Thyroid gland (tissue), 4 donors: ENCODE data around the gene LMO2. TPM values are rescaled to one million over a fixed set of nuclear protein-coding genes. Genes with fewer than 3 reads are reported as not detected.

Experiments
- DNase-seq, 2 donors: peaks; one replicate each; pipeline ENCODE4 v3.0.0-alpha.2; 2019
- H3K27ac ChIP-seq, 3 donors: fragments of 200-600 bp; sonication (generic); 1 replicate in 2 of 3; 2 replicates in 1 of 3; pipeline ENCODE4 v1.5.1; 2016 to 2019; ENCODE audit warnings: mild to moderate bottlenecking in 1 of 3, moderate library complexity in 1 of 3
- H3K27me3 ChIP-seq: fragments of 200-600 bp; sonication (generic); one replicate; pipeline ENCODE4 v1.5.1; 2019
- H3K36me3 ChIP-seq, 2 donors: fragments of 200-600 bp; sonication (generic); one replicate each; pipeline ENCODE4 v1.5.1; 2016 to 2019
- H3K4me1 ChIP-seq, 2 donors: fragments of 200-600 bp; sonication (generic); one replicate each; pipeline ENCODE4 v1.5.1; 2017 to 2019
- H3K4me3 ChIP-seq, 3 donors: fragments of 200-600 bp; sonication (generic); replicated peaks in 1 of 3; 1 replicate in 2 of 3; 2 replicates in 1 of 3; pipeline ENCODE4 v1.5.1; 2016; ENCODE audit warnings: mild to moderate bottlenecking in 1 of 3
- H3K9me3 ChIP-seq: fragments of 200-600 bp; sonication (generic); one replicate; pipeline ENCODE4 v1.5.1; 2017
- POLR2A ChIP-seq, 2 donors: fragments of 450-650 bp; IDR thresholded peaks; one replicate each; pipeline ENCODE4 v1.6.1; 2017; ENCODE audit warnings: antibody characterized with exemption in 2 of 2, mild to moderate bottlenecking in 2 of 2, moderate library complexity in 1 of 2
- WGBS, 2 donors: methylation state at CpG; one replicate each; pipeline ENCODE4 v1.1.5; 2017; 5-methylcytosine and 5-hydroxymethylcytosine counted together
- intact Hi-C: fragments of 100-400 bp; cut with DNase I; formaldehyde crosslinking; loops from one replicate; pipeline ENCODE4 v1.15.1; 2023
- total RNA-seq, 4 donors: library from RNA; depleted of rRNA; stranded (reverse); fragments of >200 nt; gene quantifications; one replicate each; pipeline ENCODE4 v1.2.3, GENCODE V29; 2016
- TF ChIP-seq, protein P1 (sequence below), 6 experiments: fragments of 200-600 bp in 3 of 6; fragments of 450-650 bp in 3 of 6; sonication (generic) in 3 of 6; IDR thresholded peaks; one replicate each; pipeline ENCODE4 v1.5.1; 2016 to 2019; ENCODE audit warnings: antibody characterized with exemption in 6 of 6, mild to moderate bottlenecking in 2 of 6, inconsistent platforms in 1 of 6, moderate library complexity in 1 of 6

Gene LMO2
- total RNA-seq, 4 donors from 2014 or later = 20.7 to 51.5 (median 40.3) TPM

DNA sequence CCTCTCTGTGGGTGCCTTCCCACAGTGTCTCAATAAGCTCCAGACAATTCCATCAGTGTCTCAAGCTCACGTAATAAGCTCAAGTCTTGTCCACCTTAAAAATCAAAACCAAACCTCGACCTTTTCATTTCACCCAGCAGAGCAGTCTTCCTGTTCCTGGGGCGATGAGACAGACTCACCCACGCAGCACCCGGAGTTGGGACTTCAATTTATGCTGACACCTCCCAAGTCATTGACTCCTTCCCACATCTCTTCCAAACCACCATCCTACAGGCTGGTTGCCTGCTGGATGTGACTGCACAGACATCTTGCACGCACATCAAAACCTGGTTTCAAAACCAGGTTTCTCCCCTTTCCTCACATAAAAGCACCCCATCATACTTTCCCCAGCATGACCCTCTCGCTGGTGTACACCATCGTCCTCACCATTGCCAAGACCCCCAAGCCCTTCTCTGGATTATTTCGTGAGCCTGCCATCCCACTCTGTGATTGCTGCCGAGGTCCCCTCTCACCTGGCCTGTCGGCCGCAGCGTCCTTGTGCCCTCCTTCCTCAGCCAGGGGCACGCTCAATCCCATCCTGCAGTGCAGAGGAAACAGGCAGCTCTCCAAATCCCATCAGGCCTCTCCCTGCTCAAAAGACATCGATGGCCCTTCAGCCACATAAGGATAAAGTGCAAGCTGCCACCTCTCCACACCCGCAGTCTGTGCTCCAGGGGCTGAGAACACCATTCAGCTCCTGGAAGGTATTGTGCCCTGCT lies 72.4 kb downstream of the LMO2 start:
- Histone ChIP-seq H3K9me3 (no peaks in the 10 kb centered on the region), H3K36me3 (no peaks in the 10 kb centered on the region), H3K27me3 (no peaks in the 10 kb centered on the region), H3K27ac (no peak overlapping the region), H3K4me3 (no peak overlapping the region), H3K4me1 (no peaks in the 10 kb centered on the region)
- no peak for DNase-seq
- no peak for TF ChIP-seq POLR2A (IDR thresholded peaks at IDR 0.05)
- TF ChIP-seq, protein P1, sequence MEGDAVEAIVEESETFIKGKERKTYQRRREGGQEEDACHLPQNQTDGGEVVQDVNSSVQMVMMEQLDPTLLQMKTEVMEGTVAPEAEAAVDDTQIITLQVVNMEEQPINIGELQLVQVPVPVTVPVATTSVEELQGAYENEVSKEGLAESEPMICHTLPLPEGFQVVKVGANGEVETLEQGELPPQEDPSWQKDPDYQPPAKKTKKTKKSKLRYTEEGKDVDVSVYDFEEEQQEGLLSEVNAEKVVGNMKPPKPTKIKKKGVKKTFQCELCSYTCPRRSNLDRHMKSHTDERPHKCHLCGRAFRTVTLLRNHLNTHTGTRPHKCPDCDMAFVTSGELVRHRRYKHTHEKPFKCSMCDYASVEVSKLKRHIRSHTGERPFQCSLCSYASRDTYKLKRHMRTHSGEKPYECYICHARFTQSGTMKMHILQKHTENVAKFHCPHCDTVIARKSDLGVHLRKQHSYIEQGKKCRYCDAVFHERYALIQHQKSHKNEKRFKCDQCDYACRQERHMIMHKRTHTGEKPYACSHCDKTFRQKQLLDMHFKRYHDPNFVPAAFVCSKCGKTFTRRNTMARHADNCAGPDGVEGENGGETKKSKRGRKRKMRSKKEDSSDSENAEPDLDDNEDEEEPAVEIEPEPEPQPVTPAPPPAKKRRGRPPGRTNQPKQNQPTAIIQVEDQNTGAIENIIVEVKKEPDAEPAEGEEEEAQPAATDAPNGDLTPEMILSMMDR (IDR thresholded peaks at IDR 0.05) = no peak
- 46 to 48% methylated on average over 16 of the region's 16 CpGs for WGBS, 2 donors
- intact Hi-C loops = loop anchor here (10.0 kb wide), 1 partner anchor 445 kb away; the partner anchor contains the start of gene KIAA1549L

Other genes with a start within 250 kb of the LMO2 start
- not detected for gene C11orf91, start 191.2 kb downstream of the LMO2 start, total RNA-seq
- 100 to 1,000 TPM; 367 to 562 (median 504) TPM for gene CD59, start 155.7 kb downstream of the LMO2 start, total RNA-seq
- gene FBXO3, start 117.6 kb downstream of the LMO2 start, total RNA-seq = 10 to 100 TPM; 55.8 to 82.0 (median 57.7) TPM
- gene CAPRIN1, start 159.7 kb upstream of the LMO2 start, total RNA-seq = 100 to 1,000 TPM; 164 to 207 (median 180) TPM
- 10 to 100 TPM; 25.9 to 32.9 (median 31.2) TPM for gene NAT10, start 213.6 kb upstream of the LMO2 start, total RNA-seq